OCI-M1 (cell line): Measurements from ENCODE around the gene TMEM167A.

Experiments
- DNase-seq: peaks from one replicate; lab custom pipeline; 2025; lab: John Stamatoyannopoulos, UW

TMEM167A gene

GRCh38 chr5:83035373-83036100 is 41.7 kb downstream of the TMEM167A start:
- DNase-seq, result no peak

DNA sequence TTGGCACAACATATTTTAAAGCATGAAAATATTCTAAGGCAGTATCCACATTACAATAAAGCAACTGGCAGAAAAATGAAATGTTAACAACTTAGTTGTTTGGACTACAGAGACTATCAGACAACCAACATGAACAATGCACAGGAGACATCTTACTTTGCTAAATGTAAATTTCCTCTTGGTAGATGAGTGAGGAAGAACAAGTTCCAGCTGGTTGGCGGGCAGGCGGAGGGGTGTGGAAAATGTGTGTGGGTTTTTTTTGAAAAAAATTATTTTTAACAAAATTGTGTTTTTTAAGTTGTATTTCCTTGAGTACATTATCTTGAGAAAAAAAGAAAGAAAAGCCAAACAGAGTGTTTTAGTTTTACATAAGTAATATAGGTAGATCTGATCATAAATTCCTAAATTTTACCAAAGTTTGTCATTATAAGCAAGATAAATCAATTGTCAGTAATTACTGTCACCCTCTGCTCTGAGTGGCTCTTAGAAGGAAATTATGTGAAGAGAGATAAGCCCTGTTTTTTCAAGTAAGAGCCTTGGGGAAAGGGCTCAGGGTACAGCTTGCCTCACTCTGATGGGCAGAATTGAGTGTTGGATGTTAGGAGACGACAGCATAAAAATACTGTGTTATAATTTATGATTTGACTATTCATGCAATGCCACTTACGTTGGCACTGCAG is 42.5 kb downstream of the TMEM167A start:
- DNase-seq, result no peak

GRCh38 chr5:83034036-83034435 is 43.2 kb downstream of the TMEM167A start:
- DNase-seq, result no peak

GRCh38 chr5:83031381-83031780 is 45.8 kb downstream of the TMEM167A start:
- no peak for DNase-seq

GRCh38 chr5:83029912-83030311 is 47.3 kb downstream of the TMEM167A start:
- DNase-seq, result no peak

DNA sequence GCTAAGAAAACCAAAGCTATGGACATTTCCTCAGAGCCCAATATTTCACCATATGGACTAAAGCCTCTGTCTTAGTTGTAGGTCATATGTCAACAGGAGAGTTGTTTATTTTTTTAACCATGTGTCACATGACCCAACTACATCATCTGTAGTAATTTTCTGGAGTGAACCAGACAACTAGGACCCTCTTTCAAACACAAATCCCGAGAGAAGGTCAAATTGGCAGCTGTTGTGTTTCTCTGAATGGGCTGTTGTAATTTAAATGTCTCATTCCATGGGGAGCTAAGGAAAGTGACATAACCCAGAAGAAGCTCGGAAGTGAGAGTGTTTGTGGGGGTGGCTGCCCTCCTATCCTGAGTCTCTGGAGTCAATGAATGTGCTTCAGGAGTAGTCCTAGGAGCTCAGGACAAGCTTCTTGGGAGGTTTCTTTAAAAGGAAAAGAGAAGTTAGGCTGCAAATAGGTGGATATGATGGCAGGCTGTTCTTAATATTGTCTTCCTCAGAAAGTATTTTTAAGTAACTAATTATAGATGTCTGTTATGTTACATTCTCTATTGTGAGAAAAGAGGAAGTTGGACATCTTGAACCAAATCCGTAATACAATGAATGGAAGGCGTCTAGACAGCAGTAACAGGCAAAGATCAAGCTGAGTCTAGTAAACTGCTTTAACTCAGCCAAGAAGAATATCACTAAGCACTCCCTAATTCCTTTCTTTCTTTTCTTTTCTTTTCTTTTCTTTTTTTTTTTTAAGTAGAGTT is 50.1 kb downstream of the TMEM167A start:
- peak; percentile 46 for DNase-seq

- DNase-seq, result no peak
Observed at GRCh38 chr5:83026516-83026915, 50.7 kb downstream of the TMEM167A start.

GRCh38 chr5:83025690-83026478 is 51.3 kb downstream of the TMEM167A start:
- DNase-seq, result peak; percentile 19

DNA sequence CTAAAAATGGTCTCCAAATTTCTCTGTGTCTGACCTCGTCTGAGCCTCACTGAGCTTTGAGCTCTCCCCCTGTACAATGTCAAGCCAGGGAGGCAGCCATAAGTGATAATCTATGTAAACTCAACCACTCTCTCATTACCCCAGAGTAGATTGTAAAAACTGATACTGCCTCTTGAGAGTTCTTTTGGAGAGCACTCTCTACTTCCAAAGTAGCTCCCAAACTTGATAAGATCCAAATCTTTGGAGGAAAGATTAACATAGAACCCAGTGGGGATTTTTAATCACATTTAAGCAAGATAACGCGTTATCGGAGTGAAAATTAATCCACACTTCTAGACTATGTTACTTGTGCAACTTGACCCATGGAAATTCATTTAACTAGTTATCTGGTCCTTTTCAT is 54.9 kb downstream of the TMEM167A start:
- DNase-seq, result no peak

GRCh38 chr5:83015676-83016075 is 61.5 kb downstream of the TMEM167A start:
- DNase-seq, result no peak

- no peak for DNase-seq
Observed at GRCh38 chr5:83011985-83012384, 65.2 kb downstream of the TMEM167A start.

DNA sequence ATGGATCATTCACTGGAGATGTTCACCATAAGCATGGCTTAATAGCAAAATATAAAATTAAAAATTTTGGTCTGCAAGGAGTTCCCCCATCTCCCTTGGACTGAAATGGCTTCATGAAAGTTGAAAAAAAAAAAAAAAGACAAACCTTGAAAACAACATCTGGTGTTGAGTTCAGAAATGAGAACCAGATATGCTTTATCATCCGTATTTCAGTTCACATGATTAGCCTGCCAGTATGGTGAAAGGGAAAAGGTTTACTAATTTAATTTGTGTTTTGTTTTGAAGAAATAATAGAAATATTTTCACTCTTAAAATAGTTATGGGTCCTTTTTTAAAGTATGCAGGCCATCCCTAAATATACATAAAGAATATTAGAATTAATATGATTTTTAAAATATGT is 67.8 kb downstream of the TMEM167A start:
- DNase-seq, result no peak

DNA sequence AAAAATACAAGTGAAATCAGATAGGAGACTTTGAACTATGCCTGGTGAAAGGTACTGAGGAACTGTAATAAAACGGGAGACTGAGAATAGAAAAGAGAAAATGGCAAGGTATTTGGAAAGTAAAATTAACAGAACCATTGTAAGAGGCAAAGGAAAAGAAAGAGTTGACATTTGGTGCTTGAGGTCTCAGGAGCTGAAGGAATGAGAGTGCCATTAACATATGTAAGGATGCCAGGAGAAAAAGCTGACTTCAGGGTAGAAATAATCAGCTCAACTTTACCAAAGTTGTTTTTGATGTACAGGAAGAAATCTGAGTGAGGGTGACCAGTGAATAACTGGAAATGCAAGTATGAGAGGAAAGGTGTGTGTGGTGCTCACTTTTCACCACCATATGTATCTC is 69.4 kb downstream of the TMEM167A start:
- DNase-seq, result no peak

GRCh38 chr5:83006683-83007283 is 70.4 kb downstream of the TMEM167A start:
- DNase-seq, result no peak

- no peak for DNase-seq
Observed at GRCh38 chr5:83003791-83004190, 73.4 kb downstream of the TMEM167A start.
